ENCODE measurements around the gene RGR. TPM values are rescaled to one million over a fixed set of nuclear protein-coding genes. Genes with fewer than 3 reads are reported as not detected.

RGR gene
- total RNA-seq, 2 donors from 2014 or later = not detected

DNA sequence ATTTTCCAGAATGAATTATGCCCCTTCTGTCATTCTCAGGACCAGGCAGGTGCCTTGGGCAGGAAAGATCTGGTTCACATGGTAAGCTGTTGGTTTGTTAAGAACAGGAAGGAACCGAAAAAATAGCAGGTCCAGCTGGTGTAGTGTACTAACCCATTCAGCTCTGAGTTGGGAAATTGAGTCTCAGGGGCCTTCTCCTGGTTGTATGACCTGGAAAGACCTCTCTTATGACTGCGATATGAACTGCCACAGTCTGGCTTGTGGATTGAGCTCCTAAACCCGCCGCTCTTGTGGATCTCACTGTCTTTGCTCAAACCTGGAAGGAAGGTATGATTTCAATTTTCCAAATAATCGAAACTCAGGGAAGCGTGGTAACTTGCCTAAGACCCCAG lies 8.1 kb upstream of the RGR start:
- intact Hi-C loops (cut with DNase I) = no loop called here
- Histone ChIP-seq H3K9ac (ENCODE audit: low read depth in 2 of 2, low read length in 2 of 2) (no peak overlapping the region), H3K9me3 (no peaks in the 10 kb centered on the region), H3K36me3 (no peaks in the 10 kb centered on the region), H3K27me3 (no peaks in the 10 kb centered on the region), H3K4me3 (no peak overlapping the region), H3K27ac (no peak overlapping the region), H3K4me1 (no peaks in the 10 kb centered on the region)
- DNase-seq = no peak
- TF ChIP-seq, protein P1, sequence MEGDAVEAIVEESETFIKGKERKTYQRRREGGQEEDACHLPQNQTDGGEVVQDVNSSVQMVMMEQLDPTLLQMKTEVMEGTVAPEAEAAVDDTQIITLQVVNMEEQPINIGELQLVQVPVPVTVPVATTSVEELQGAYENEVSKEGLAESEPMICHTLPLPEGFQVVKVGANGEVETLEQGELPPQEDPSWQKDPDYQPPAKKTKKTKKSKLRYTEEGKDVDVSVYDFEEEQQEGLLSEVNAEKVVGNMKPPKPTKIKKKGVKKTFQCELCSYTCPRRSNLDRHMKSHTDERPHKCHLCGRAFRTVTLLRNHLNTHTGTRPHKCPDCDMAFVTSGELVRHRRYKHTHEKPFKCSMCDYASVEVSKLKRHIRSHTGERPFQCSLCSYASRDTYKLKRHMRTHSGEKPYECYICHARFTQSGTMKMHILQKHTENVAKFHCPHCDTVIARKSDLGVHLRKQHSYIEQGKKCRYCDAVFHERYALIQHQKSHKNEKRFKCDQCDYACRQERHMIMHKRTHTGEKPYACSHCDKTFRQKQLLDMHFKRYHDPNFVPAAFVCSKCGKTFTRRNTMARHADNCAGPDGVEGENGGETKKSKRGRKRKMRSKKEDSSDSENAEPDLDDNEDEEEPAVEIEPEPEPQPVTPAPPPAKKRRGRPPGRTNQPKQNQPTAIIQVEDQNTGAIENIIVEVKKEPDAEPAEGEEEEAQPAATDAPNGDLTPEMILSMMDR (IDR thresholded peaks at IDR 0.05) = no peak

GRCh38 chr10:84237199-84238051 lies 7.4 kb upstream of the RGR start:
- H3K27me3 ChIP-seq = no peaks in the 10 kb centered on the region
- no peak overlapping the region for H3K9ac ChIP-seq (ENCODE audit: low read depth in 2 of 2, low read length in 2 of 2)
- no peak for DNase-seq
- H3K36me3 ChIP-seq = no peaks in the 10 kb centered on the region
- H3K27ac ChIP-seq = no peak overlapping the region
- intact Hi-C loops (cut with DNase I) = no loop called here
- H3K4me1 ChIP-seq = no peaks in the 10 kb centered on the region
- TF ChIP-seq, protein P1 (IDR thresholded peaks at IDR 0.05) = no peak
- H3K9me3 ChIP-seq = no peaks in the 10 kb centered on the region
- no peak overlapping the region for H3K4me3 ChIP-seq

- intact Hi-C loops (cut with DNase I) = no loop called here
- H3K36me3 ChIP-seq = no peaks in the 10 kb centered on the region
- TF ChIP-seq, protein P1 (IDR thresholded peaks at IDR 0.05) = no peak
These were observed 5.9 kb upstream of the RGR start for GRCh38 chr10:84238909-84239308.

GRCh38 chr10:84241185-84241790 lies 3.6 kb upstream of the RGR start, which contains the start of gene LRIT1:
TSS of gene LRIT1 (minus strand) at chr10:84241546. CDS start at chr10:84241439, 107 bp downstream.
- Histone ChIP-seq H3K27me3 (no peaks in the 10 kb centered on the region), H3K9ac (ENCODE audit: low read depth in 2 of 2, low read length in 2 of 2) (no peak within 1 kb of the TSS), H3K27ac (no peak within 1 kb of the TSS), H3K4me3 (no peak within 1 kb of the TSS), H3K4me1 (no peaks in the 10 kb centered on the region), H3K36me3 (no peaks in the 10 kb centered on the region), H3K9me3 (no peaks in the 10 kb centered on the region)
- TF ChIP-seq, protein P1 (IDR thresholded peaks at IDR 0.05) = no peak
- intact Hi-C loops (cut with DNase I) = no loop called here
- DNase-seq = no peak

More at GRCh38 chr10:84238909-84239308, 5.9 kb upstream of the RGR start:
- H3K9me3 ChIP-seq = no peaks in the 10 kb centered on the region
- H3K27me3 ChIP-seq = no peaks in the 10 kb centered on the region
- no peak overlapping the region for H3K9ac ChIP-seq (ENCODE audit: low read depth in 2 of 2, low read length in 2 of 2)
- H3K4me1 ChIP-seq = no peaks in the 10 kb centered on the region
- no peak for DNase-seq
- H3K27ac ChIP-seq = no peak overlapping the region
- no peak overlapping the region for H3K4me3 ChIP-seq

DNA sequence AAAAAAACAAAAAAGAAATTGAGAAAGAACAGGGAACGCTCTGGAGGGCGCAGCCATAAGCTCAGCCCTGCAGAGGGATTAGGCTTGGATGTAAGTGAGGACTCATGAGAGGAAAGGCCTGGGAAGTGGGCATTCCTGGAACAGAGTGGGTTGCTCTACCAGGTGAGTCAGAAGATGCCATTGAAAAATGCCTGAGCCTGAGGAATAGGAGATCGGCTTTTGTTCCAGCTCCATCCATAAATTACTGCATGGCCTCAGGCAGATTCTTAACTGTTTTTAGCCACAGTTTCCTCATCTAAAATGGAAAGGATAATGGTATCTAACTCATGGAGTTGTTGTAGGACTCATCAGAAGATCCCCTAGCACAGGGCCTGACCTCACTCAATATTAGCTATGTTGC lies 1.1 kb upstream of the RGR start:
- TF ChIP-seq, protein P1 (IDR thresholded peaks at IDR 0.05) = no peak
- DNase-seq = no peak
- Histone ChIP-seq H3K36me3 (no peaks in the 10 kb centered on the region), H3K9ac (ENCODE audit: low read depth in 2 of 2, low read length in 2 of 2) (no peak overlapping the region), H3K4me3 (no peak overlapping the region), H3K4me1 (no peaks in the 10 kb centered on the region), H3K9me3 (no peaks in the 10 kb centered on the region), H3K27ac (no peak overlapping the region), H3K27me3 (no peaks in the 10 kb centered on the region)
- intact Hi-C loops (cut with DNase I) = no loop called here
